ENCODE results near the gene TDRD1. TPM values are rescaled to one million over a fixed set of nuclear protein-coding genes. Genes with fewer than 3 reads are reported as not detected.

TDRD1 gene
- total RNA-seq, 1 experiment from 2014 or later, result not detected

DNA sequence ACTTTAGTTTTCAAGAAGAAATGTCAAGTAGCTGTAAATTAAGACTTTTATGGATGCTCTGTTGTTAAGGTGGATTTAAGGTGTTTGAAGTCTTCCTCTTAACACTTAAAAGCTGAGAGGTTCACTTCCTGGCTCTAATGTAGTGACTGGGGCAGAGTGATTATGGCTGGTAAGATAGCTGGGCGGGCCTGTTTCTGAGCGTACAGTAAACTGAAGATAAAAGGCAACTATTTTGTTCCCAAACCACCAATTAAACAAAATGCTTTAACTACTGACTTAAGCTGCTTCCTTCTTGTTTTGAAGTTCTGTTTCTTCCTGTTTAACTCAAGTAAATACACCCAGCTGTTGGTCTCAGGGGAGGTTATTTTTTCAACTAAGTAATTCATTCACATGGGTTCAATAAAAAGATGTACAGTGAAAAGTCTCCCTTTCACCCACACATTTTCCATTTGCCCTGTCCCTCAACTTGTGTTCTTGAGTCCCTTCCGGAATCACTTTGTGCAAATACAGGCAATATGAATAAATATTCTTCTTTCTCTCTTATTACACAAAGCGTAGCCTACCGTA is 79.2 kb downstream of the TDRD1 start:
- no peaks in the 10 kb centered on the region for H3K9me3 Mint-ChIP-seq (ENCODE audit: low read depth, unreplicated experiment)
- intact Hi-C loops (cut with micrococcal nuclease; ENCODE audit: unreplicated experiment), result no loop called here
- TF ChIP-seq, protein P1, sequence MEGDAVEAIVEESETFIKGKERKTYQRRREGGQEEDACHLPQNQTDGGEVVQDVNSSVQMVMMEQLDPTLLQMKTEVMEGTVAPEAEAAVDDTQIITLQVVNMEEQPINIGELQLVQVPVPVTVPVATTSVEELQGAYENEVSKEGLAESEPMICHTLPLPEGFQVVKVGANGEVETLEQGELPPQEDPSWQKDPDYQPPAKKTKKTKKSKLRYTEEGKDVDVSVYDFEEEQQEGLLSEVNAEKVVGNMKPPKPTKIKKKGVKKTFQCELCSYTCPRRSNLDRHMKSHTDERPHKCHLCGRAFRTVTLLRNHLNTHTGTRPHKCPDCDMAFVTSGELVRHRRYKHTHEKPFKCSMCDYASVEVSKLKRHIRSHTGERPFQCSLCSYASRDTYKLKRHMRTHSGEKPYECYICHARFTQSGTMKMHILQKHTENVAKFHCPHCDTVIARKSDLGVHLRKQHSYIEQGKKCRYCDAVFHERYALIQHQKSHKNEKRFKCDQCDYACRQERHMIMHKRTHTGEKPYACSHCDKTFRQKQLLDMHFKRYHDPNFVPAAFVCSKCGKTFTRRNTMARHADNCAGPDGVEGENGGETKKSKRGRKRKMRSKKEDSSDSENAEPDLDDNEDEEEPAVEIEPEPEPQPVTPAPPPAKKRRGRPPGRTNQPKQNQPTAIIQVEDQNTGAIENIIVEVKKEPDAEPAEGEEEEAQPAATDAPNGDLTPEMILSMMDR (IDR thresholded peaks at IDR 0.05; ENCODE audit: unreplicated experiment), result no peak
- no peak for DNase-seq
- no peak overlapping the region for H3K27ac Mint-ChIP-seq (ENCODE audit: unreplicated experiment)
- no TSS peak for BruUV-seq (replicated peaks)
- H3K36me3 Mint-ChIP-seq (ENCODE audit: insufficient read depth, unreplicated experiment), result peaks cover 9% of the 10 kb centered on the region
- no peak overlapping the region for H3K4me3 Mint-ChIP-seq (ENCODE audit: low read depth, unreplicated experiment)
- H3K4me1 Mint-ChIP-seq (ENCODE audit: low read depth, unreplicated experiment), result no peaks in the 10 kb centered on the region
- CTCF ChIA-PET, result no interaction called here
- no peaks in the 10 kb centered on the region for H3K27me3 Mint-ChIP-seq (ENCODE audit: unreplicated experiment)

DNA sequence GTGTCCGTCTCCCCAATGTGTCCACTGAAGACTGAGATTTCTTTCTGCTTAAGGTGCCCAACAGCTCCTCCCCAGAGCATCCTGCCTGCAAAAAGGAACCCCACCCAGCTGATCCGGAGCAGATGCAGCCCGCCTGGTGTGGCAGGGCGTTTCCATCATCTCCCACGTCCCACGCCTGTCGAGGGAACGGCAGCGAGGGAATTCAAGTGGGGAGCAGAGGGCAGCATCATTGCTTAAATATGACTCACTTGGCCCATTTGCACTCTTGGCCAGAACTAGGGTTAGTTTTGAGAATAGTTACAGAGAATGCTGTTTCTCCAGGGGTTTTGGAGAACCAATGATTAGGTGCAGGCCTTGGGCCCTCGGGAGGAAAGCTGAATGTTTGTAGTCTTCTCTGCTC is 80.7 kb downstream of the TDRD1 start:
- TF ChIP-seq, protein P1 (IDR thresholded peaks at IDR 0.05; ENCODE audit: unreplicated experiment), result no peak
- CTCF ChIA-PET, result no interaction called here
- Mint-ChIP-seq H3K4me3 (ENCODE audit: low read depth, unreplicated experiment) (no peak overlapping the region), H3K27ac (ENCODE audit: unreplicated experiment) (no peak overlapping the region), H3K9me3 (ENCODE audit: low read depth, unreplicated experiment) (no peaks in the 10 kb centered on the region), H3K4me1 (ENCODE audit: low read depth, unreplicated experiment) (no peaks in the 10 kb centered on the region), H3K36me3 (ENCODE audit: insufficient read depth, unreplicated experiment) (no peaks in the 10 kb centered on the region), H3K27me3 (ENCODE audit: unreplicated experiment) (no peaks in the 10 kb centered on the region)
- intact Hi-C loops (cut with micrococcal nuclease; ENCODE audit: unreplicated experiment), result no loop called here
- DNase-seq, result no peak
- no TSS peak for BruUV-seq (replicated peaks)

DNA sequence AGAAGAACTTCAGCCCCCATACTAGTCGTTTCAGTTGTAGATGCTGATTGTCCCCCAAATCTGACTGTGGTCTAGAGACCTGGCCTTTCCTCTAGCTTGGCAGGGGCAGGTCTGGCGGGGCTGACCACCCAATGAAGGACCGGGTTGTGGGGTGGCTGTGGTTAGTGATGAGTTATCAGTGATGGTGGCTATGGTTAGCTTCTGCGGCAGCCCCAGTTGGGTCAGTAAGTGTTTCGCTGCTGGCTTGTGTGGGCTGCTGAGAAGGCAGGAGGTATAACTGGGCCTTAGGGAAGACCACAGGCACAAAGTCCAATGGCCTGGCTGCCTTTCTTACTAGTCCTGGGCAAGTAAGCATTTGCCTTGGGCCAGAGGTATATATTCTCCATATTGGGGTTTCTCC is 81.2 kb downstream of the TDRD1 start:
- Mint-ChIP-seq H3K27me3 (ENCODE audit: unreplicated experiment) (no peaks in the 10 kb centered on the region), H3K4me3 (ENCODE audit: low read depth, unreplicated experiment) (no peak overlapping the region), H3K27ac (ENCODE audit: unreplicated experiment) (no peak overlapping the region), H3K9me3 (ENCODE audit: low read depth, unreplicated experiment) (no peaks in the 10 kb centered on the region), H3K36me3 (ENCODE audit: insufficient read depth, unreplicated experiment) (no peaks in the 10 kb centered on the region), H3K4me1 (ENCODE audit: low read depth, unreplicated experiment) (no peaks in the 10 kb centered on the region)
- CTCF ChIA-PET, result no interaction called here
- TF ChIP-seq, protein P1 (IDR thresholded peaks at IDR 0.05; ENCODE audit: unreplicated experiment), result no peak
- DNase-seq, result no peak
- BruUV-seq (replicated peaks), result no TSS peak
- intact Hi-C loops (cut with micrococcal nuclease; ENCODE audit: unreplicated experiment), result no loop called here

DNA sequence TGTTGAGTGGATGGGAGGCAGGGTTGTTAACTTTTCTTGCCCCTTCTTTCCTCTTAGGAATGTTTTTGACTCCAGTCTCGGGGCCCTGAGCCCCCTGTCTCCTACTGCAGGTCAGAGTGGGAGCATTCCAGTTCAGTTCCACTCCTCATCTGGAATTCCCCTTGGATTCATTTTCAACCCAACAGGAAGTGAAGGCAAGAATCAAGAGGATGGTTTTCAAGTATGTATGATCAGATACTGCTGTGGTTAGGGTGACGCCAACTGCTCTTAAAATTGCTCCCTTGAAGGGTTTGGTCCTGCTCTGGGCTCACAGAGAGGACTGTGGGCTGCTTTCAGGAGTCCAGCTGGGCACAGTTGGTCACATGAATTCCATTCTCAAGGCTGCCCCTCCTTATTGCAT is 81.9 kb downstream of the TDRD1 start:
- H3K4me3 Mint-ChIP-seq (ENCODE audit: low read depth, unreplicated experiment), result no peak overlapping the region
- BruUV-seq (replicated peaks), result no TSS peak
- CTCF ChIA-PET, result no interaction called here
- intact Hi-C loops (cut with micrococcal nuclease; ENCODE audit: unreplicated experiment), result no loop called here
- no peak for DNase-seq
- H3K9me3 Mint-ChIP-seq (ENCODE audit: low read depth, unreplicated experiment), result no peaks in the 10 kb centered on the region
- H3K27ac Mint-ChIP-seq (ENCODE audit: unreplicated experiment), result no peak overlapping the region
- no peaks in the 10 kb centered on the region for H3K36me3 Mint-ChIP-seq (ENCODE audit: insufficient read depth, unreplicated experiment)
- no peaks in the 10 kb centered on the region for H3K4me1 Mint-ChIP-seq (ENCODE audit: low read depth, unreplicated experiment)
- H3K27me3 Mint-ChIP-seq (ENCODE audit: unreplicated experiment), result no peaks in the 10 kb centered on the region
- TF ChIP-seq, protein P1 (IDR thresholded peaks at IDR 0.05; ENCODE audit: unreplicated experiment), result no peak

Measured in Calu3 (cell line).